Measurements from ENCODE around the gene SEC61B. TPM values are rescaled to one million over a fixed set of nuclear protein-coding genes. Genes with fewer than 3 reads are reported as not detected.
"Not testable (repeated sequence)": the region's sequence is repeated elsewhere in the genome, so short reads cannot be mapped to it uniquely, and the experiment has no call there.

Gene SEC61B
- total RNA-seq, 1 donor from 2014 or later: 80.8 TPM

DNA sequence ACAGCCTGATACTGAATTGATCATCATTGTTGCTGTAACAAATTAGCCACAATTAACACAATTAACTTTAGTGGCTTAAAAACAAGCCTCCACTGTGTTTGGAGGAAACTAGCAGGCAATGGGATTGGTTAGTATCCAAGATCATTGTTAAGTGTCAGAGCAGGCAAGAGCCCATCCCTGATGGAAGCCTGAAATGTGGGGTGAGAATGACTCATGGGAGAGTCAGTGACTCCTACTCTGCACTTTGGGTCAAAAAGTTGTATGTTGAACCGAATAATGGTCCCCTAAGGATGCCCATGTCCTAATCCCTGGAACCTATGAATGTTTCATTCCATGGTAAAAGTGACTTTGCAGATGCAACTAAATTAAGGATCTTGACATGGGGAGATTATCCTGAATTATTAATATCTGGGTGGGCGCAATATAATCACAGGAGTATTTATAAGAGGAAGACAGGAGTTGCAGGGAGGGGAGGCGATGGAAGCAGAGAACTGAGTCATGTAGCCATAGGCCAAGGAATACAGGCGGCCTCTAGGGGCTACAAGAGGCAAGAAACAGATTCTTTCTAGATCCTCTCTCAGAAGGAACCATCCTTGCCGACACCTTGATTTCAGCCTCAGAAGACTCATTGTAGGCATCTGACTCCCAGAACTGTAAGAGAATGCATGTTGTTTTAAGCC, 29.2 kb upstream of the SEC61B start:
- Histone ChIP-seq H3K27me3 (no peaks in the 10 kb centered on the region), H3K4me1 (no peaks in the 10 kb centered on the region), H3K27ac (no peak overlapping the region), H3K4me3 (no peak overlapping the region), H3K36me3 (no peaks in the 10 kb centered on the region), H3K9me3 (no peaks in the 10 kb centered on the region)
- DNase-seq (ENCODE audit: extremely low spot score in 2 of 2): no peak
- intact Hi-C loops (cut with DNase I): no loop called here
- TF ChIP-seq POLR2A (IDR thresholded peaks at IDR 0.05) (no peak), POLR2AphosphoS5 (IDR thresholded peaks at IDR 0.05; ENCODE audit: insufficient read depth in 1 of 2, low read depth in 1 of 2) (no peak)
- TF ChIP-seq, protein P1, sequence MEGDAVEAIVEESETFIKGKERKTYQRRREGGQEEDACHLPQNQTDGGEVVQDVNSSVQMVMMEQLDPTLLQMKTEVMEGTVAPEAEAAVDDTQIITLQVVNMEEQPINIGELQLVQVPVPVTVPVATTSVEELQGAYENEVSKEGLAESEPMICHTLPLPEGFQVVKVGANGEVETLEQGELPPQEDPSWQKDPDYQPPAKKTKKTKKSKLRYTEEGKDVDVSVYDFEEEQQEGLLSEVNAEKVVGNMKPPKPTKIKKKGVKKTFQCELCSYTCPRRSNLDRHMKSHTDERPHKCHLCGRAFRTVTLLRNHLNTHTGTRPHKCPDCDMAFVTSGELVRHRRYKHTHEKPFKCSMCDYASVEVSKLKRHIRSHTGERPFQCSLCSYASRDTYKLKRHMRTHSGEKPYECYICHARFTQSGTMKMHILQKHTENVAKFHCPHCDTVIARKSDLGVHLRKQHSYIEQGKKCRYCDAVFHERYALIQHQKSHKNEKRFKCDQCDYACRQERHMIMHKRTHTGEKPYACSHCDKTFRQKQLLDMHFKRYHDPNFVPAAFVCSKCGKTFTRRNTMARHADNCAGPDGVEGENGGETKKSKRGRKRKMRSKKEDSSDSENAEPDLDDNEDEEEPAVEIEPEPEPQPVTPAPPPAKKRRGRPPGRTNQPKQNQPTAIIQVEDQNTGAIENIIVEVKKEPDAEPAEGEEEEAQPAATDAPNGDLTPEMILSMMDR (IDR thresholded peaks at IDR 0.05): no peak

DNA sequence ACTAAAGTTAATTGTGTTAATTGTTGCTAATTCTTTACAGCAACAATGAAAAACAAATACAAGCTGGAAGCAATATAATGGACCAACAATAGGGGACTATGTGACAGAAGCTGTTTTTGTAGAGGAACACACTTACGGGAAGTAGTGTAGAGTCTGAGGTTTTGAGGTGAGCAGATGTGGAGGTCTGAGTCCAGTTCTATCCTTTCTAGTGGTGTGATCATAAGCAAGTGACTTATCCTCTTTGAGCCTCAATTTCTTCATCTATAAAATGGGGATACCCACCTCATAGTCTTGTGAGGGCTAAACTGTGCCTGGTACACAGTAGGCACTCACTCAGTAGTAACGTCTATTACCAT, 28.6 kb upstream of the SEC61B start:
- DNase-seq (ENCODE audit: extremely low spot score in 2 of 2): no peak
- H3K27me3 ChIP-seq: no peaks in the 10 kb centered on the region
- H3K27ac ChIP-seq: no peak overlapping the region
- no peaks in the 10 kb centered on the region for H3K36me3 ChIP-seq
- no peaks in the 10 kb centered on the region for H3K4me1 ChIP-seq
- intact Hi-C loops (cut with DNase I): no loop called here
- TF ChIP-seq POLR2A (IDR thresholded peaks at IDR 0.05): no peak
- TF ChIP-seq, protein P1 (IDR thresholded peaks at IDR 0.05): no peak
- TF ChIP-seq POLR2AphosphoS5 (IDR thresholded peaks at IDR 0.05; ENCODE audit: insufficient read depth in 1 of 2, low read depth in 1 of 2): no peak
- no peak overlapping the region for H3K4me3 ChIP-seq
- no peaks in the 10 kb centered on the region for H3K9me3 ChIP-seq

DNA sequence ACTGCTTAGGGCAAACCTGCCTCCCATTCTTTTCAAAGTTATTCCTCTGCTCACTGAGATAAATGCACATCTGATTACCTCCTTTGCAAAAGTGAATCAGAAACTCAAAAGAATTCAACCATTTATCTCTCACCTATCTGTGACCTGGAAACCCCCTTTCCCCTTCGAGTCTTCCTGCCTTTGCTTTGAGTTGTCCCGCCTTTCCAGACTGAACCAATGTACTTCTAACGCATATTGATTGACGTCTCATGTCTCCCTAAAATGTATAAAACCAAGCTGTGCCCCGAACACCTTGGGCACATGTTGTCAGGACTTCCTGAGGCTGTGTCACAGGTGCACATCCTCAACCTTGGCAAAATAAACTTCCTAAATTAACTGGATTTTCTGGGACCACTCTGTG, 25.6 kb upstream of the SEC61B start:
- H3K4me3 ChIP-seq; H3K27me3 ChIP-seq; DNase-seq (ENCODE audit: extremely low spot score in 2 of 2); H3K36me3 ChIP-seq; H3K27ac ChIP-seq; H3K4me1 ChIP-seq; H3K9me3 ChIP-seq; intact Hi-C loops (cut with DNase I): not testable (repeated sequence)

DNA sequence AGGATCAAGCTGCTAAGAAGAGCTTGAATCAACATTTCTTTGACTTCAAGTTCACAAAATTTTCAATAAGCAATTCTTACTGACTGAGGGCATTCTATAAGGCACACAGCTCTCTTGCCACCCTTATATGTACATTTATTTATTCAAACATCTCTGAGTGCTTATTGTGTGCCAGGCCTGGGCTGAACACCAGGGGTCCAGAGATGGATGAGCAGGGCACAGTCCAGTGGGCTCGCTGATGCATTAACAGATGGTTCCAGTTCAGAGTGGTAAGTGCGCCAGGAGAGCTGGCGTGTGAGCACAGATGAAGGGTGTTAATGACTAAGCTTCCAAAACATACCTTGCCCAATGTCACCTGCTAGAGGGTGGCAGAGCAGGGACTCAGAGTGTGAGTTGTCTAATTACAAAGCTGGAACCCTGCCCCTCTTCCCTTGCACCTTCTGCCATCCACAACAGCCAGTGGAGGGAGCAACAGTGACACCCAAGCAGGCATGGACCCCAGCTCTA, 24.9 kb upstream of the SEC61B start:
- H3K27me3 ChIP-seq: no peaks in the 10 kb centered on the region
- no peak for DNase-seq (ENCODE audit: extremely low spot score in 2 of 2)
- no peaks in the 10 kb centered on the region for H3K9me3 ChIP-seq
- H3K4me3 ChIP-seq: no peak overlapping the region
- no peak for TF ChIP-seq POLR2A (IDR thresholded peaks at IDR 0.05)
- TF ChIP-seq POLR2AphosphoS5 (IDR thresholded peaks at IDR 0.05; ENCODE audit: insufficient read depth in 1 of 2, low read depth in 1 of 2): no peak
- TF ChIP-seq, protein P1 (IDR thresholded peaks at IDR 0.05): no peak
- intact Hi-C loops (cut with DNase I): no loop called here
- H3K27ac ChIP-seq: no peak overlapping the region
- H3K36me3 ChIP-seq: no peaks in the 10 kb centered on the region
- no peaks in the 10 kb centered on the region for H3K4me1 ChIP-seq

DNA sequence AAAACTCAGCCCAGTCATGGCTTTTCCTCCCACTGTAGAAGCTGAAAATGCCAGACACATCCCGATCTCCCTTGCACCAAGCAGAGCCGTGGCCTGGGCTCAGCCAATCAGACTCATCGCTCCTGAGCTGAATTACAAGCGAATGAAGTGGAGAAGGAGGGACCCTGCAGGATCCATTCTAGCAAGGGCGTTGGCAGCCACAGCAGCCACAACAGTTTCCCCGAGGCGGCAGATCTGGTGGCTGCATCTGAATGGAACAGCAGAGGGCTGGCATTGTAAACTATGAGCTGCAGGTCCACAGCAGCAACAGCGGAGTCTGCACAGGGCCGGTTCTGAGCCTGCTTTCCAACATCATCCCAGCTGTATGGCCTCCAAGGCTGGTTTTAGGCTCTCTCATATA, 24.1 kb upstream of the SEC61B start:
- Histone ChIP-seq H3K36me3 (no peaks in the 10 kb centered on the region), H3K27ac (no peak overlapping the region), H3K4me1 (no peaks in the 10 kb centered on the region), H3K4me3 (no peak overlapping the region), H3K27me3 (no peaks in the 10 kb centered on the region), H3K9me3 (no peaks in the 10 kb centered on the region)
- no peak for DNase-seq (ENCODE audit: extremely low spot score in 2 of 2)
- intact Hi-C loops (cut with DNase I): no loop called here
- TF ChIP-seq POLR2A (IDR thresholded peaks at IDR 0.05): no peak
- no peak for TF ChIP-seq POLR2AphosphoS5 (IDR thresholded peaks at IDR 0.05; ENCODE audit: insufficient read depth in 1 of 2, low read depth in 1 of 2)
- TF ChIP-seq, protein P1 (IDR thresholded peaks at IDR 0.05): no peak
